Lower leg skin (tissue), 3 donors: ENCODE results near the gene TBC1D3B.

Experiments used
- POLR2A ChIP-seq, 2 donors: fragments of 450-650 bp; IDR thresholded peaks; one replicate each; pipeline ENCODE4 v1.6.1; 2016 to 2017; ENCODE audit warnings: antibody characterized with exemption in 2 of 2, mild to moderate bottlenecking in 1 of 2, moderate library complexity in 1 of 2
- TF ChIP-seq, protein P1 (sequence below), 3 donors: fragments of 450-650 bp; IDR thresholded peaks; one replicate each; pipeline ENCODE4 v1.5.1; 2016; ENCODE audit warnings: antibody characterized with exemption in 3 of 3, mild to moderate bottlenecking in 3 of 3, moderate library complexity in 2 of 3

DNA sequence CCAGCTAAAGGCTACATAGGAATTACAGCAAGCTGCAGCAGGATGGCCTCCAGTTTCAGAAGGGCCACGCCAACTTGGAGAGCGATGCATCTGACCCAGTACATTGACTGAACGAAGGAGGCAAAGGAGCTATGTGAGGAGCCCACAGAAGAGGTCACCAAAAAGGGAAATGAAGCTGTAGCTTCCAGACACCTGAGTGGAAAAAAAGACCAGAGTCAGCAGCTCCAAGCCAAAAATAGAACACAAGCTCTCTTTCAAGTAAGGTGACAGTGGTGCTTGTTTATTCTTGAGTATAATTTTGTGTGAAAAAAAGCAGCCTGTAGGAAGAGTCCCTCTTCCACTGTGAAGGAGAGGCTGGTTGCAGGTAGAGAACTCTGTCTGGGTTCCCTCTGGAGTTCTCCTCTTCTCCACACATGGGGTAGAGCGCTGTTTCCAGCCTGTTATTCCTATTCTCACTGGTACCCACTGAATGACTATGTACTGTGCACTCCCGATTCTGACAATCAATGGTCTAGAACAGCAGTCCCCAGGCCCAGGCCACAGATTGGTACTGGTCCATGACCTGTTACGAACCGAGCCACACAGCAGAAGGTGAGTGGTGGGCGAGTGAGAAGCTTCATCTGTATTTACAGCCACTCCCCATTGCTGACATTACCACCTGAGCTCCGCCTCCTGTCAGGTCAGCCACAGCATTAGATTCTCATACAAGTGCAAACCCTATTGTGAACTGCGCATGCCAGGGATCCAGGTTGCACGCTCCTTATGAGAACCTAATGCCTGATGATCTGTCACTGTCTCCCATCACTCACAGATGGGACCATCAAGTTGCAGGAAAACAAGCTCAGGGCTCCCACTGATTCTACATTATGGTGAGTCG is 57.7 kb downstream of the TBC1D3B start:
- TF ChIP-seq, protein P1, sequence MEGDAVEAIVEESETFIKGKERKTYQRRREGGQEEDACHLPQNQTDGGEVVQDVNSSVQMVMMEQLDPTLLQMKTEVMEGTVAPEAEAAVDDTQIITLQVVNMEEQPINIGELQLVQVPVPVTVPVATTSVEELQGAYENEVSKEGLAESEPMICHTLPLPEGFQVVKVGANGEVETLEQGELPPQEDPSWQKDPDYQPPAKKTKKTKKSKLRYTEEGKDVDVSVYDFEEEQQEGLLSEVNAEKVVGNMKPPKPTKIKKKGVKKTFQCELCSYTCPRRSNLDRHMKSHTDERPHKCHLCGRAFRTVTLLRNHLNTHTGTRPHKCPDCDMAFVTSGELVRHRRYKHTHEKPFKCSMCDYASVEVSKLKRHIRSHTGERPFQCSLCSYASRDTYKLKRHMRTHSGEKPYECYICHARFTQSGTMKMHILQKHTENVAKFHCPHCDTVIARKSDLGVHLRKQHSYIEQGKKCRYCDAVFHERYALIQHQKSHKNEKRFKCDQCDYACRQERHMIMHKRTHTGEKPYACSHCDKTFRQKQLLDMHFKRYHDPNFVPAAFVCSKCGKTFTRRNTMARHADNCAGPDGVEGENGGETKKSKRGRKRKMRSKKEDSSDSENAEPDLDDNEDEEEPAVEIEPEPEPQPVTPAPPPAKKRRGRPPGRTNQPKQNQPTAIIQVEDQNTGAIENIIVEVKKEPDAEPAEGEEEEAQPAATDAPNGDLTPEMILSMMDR (IDR thresholded peaks at IDR 0.05), result no peak
- no peak for TF ChIP-seq POLR2A (IDR thresholded peaks at IDR 0.05)
